H1 (cell line): ENCODE results near the gene TRIM24. TPM values are rescaled to one million over a fixed set of nuclear protein-coding genes. Genes with fewer than 3 reads are reported as not detected.

Experiments
- CTCF ChIA-PET: fragments of 300-600 bp; sonication (Branson Sonifier 250); formaldehyde crosslinking; loops from one replicate; lab custom pipeline; 2021; ENCODE audit not compliant: partially characterized antibody; lab: Charles Lee
- POLR2A ChIA-PET: fragments of 300-600 bp; sonication (Branson Sonifier 250); formaldehyde crosslinking; loops from one replicate; lab custom pipeline; 2021; ENCODE audit warnings: inconsistent platforms; ENCODE audit not compliant: partially characterized antibody; lab: Charles Lee
- DNase-seq, 2 experiments: peaks; one replicate each; pipeline versions ENCODE4 v3.0.0 to v3.0.0-alpha.2; 2010 to 2022; ENCODE audit warnings: low spot score in 2 of 2, low read depth in 1 of 2, mixed read lengths in 1 of 2
- FAIRE-seq: peaks from 2 replicates; lab custom pipeline; 2011; peaks lifted over from hg19 to GRCh38; lab: Jason Lieb, UNC
- H2AFZ ChIP-seq: 2 replicates; pipeline ENCODE4 v1.8.1; 2012; ENCODE audit warnings: low read length, inconsistent platforms
- H2AK5ac ChIP-seq: 2 replicates; pipeline ENCODE4 v1.6.1; 2013; ENCODE audit warnings: low read depth, low read length
- H2BK120ac ChIP-seq: replicated peaks from 2 replicates; pipeline ENCODE3; 2013; ENCODE audit warnings: low read depth, low read length, inconsistent platforms
- H2BK12ac ChIP-seq: 2 replicates; pipeline ENCODE4 v1.6.1; 2013; ENCODE audit warnings: low read depth, low read length
- H2BK15ac ChIP-seq: 2 replicates; pipeline ENCODE4 v1.6.1; 2013; ENCODE audit warnings: low read length
- H2BK20ac ChIP-seq: 2 replicates; pipeline ENCODE4 v1.6.1; 2013; ENCODE audit warnings: low read length
- H2BK5ac ChIP-seq: 2 replicates; pipeline ENCODE4 v1.6.1; 2013; ENCODE audit warnings: low read depth, low read length
- H3K14ac ChIP-seq: 2 replicates; pipeline ENCODE4 v1.6.1; 2013; ENCODE audit warnings: inconsistent platforms; ENCODE audit not compliant: insufficient read length
- H3K18ac ChIP-seq: 2 replicates; pipeline ENCODE4 v1.6.1; 2013; ENCODE audit warnings: low read length; ENCODE audit errors: extremely low read depth
- H3K23ac ChIP-seq: 2 replicates; pipeline ENCODE4 v1.6.1; 2013; ENCODE audit warnings: inconsistent platforms; ENCODE audit not compliant: insufficient read length
- H3K23me2 ChIP-seq: 2 replicates; pipeline ENCODE4 v1.6.1; 2013; ENCODE audit warnings: low read depth, low read length
- H3K27ac ChIP-seq: 2 replicates; pipeline ENCODE4 v1.6.1; 2011; ENCODE audit warnings: low read depth, low read length, inconsistent platforms
- H3K27me3 ChIP-seq, 4 experiments: replicated peaks in 1 of 4; 1 replicate in 1 of 4; 2 replicates in 3 of 4; pipeline versions ENCODE4 v1.6.1 to v1.8.1; 2011 to 2013; ENCODE audit warnings: low read length in 3 of 4, mild to moderate bottlenecking in 3 of 4, inconsistent platforms in 2 of 4, mixed read lengths in 2 of 4, moderate library complexity in 1 of 4; ENCODE audit not compliant: control insufficient read depth in 3 of 4, insufficient read depth in 3 of 4; ENCODE audit errors: extremely low read depth in 1 of 4
- H3K36me3 ChIP-seq, 4 experiments: 2 replicates each; pipeline versions ENCODE4 v1.6.1 to v1.8.1; 2011 to 2013; ENCODE audit warnings: mild to moderate bottlenecking in 4 of 4, low read length in 3 of 4, moderate library complexity in 2 of 4, control low read depth in 1 of 4, inconsistent platforms in 1 of 4; ENCODE audit not compliant: insufficient read depth in 4 of 4, control insufficient read depth in 2 of 4
- H3K4ac ChIP-seq: replicated peaks from 2 replicates; pipeline ENCODE3; 2013; ENCODE audit warnings: low read length, low read depth, mixed read lengths, inconsistent platforms; ENCODE audit not compliant: insufficient read length
- H3K4me1 ChIP-seq, 4 experiments: replicated peaks in 1 of 4; 1 replicate in 1 of 4; 2 replicates in 3 of 4; pipeline versions ENCODE4 v1.6.1 to v1.8.1; 2011 to 2013; ENCODE audit warnings: low read length in 3 of 4, inconsistent platforms in 2 of 4, mixed read lengths in 1 of 4; ENCODE audit not compliant: insufficient read depth in 4 of 4, control insufficient read depth in 3 of 4
- H3K4me2 ChIP-seq, 2 experiments: 2 replicates each; pipeline versions ENCODE4 v1.6.1 to v1.8.1; 2011 to 2013; ENCODE audit warnings: low read depth in 2 of 2, low read length in 2 of 2, control low read depth in 1 of 2, inconsistent platforms in 1 of 2, mild to moderate bottlenecking in 1 of 2; ENCODE audit not compliant: insufficient read depth in 1 of 2
- H3K4me3 ChIP-seq, 4 experiments: fragments of 200-600, 300-600 bp in 1 of 4; sonication (generic), shearing (Covaris generic), sonication (Bioruptor Twin) in 1 of 4; 2 replicates each; pipeline versions ENCODE4 v1.5.1 to v1.8.1; 2011 to 2016; ENCODE audit warnings: low read length in 4 of 4, low read depth in 3 of 4, control low read depth in 2 of 4, inconsistent platforms in 2 of 4, mild to moderate bottlenecking in 2 of 4, mixed read lengths in 1 of 4, moderate library complexity in 1 of 4; ENCODE audit not compliant: insufficient read depth in 2 of 4; ENCODE audit errors: extremely low read depth in 1 of 4
- H3K56ac ChIP-seq: replicated peaks from 2 replicates; pipeline ENCODE3; 2013; ENCODE audit warnings: low read depth, mild to moderate bottlenecking, mixed read lengths, low read length, inconsistent platforms; ENCODE audit not compliant: insufficient read length
- H3K79me1 ChIP-seq: 2 replicates; pipeline ENCODE4 v1.6.1; 2013; ENCODE audit warnings: low read depth, low read length, control low read depth
- H3K79me2 ChIP-seq, 2 experiments: 2 replicates each; pipeline versions ENCODE4 v1.6.1 to v1.8.1; 2012 to 2013; ENCODE audit warnings: low read length in 2 of 2, mild to moderate bottlenecking in 2 of 2, inconsistent platforms in 1 of 2; ENCODE audit not compliant: insufficient read depth in 2 of 2, control insufficient read depth in 1 of 2
- H3K9ac ChIP-seq, 4 experiments: replicated peaks in 1 of 4; 1 replicate in 1 of 4; 2 replicates in 3 of 4; pipeline versions ENCODE4 v1.6.1 to v1.8.1; 2011 to 2013; ENCODE audit warnings: low read depth in 3 of 4, low read length in 3 of 4, control low read depth in 2 of 4, mild to moderate bottlenecking in 2 of 4, moderate library complexity in 2 of 4, inconsistent platforms in 1 of 4; ENCODE audit errors: extremely low read depth in 1 of 4
- H3K9me3 ChIP-seq, 2 experiments: 2 replicates each; pipeline versions ENCODE4 v1.6.1 to v1.8.1; 2012 to 2013; ENCODE audit warnings: mild to moderate bottlenecking in 2 of 2, moderate library complexity in 2 of 2, control low read depth in 1 of 2, inconsistent platforms in 1 of 2, low read depth in 1 of 2, low read length in 1 of 2, mixed read lengths in 1 of 2; ENCODE audit not compliant: insufficient read depth in 2 of 2
- H4K20me1 ChIP-seq, 2 experiments: replicated peaks in 1 of 2; 2 replicates each; pipeline versions ENCODE3 to v1.8.1; 2011 to 2013; ENCODE audit warnings: inconsistent platforms in 2 of 2, low read length in 2 of 2, mild to moderate bottlenecking in 1 of 2; ENCODE audit not compliant: insufficient read depth in 2 of 2, control insufficient read depth in 1 of 2
- H4K5ac ChIP-seq: 2 replicates; pipeline ENCODE4 v1.6.1; 2013; ENCODE audit warnings: low read length, low read depth, mixed read lengths, inconsistent platforms; ENCODE audit not compliant: insufficient read length
- H4K8ac ChIP-seq: 2 replicates; pipeline ENCODE4 v1.8.0; 2013; ENCODE audit warnings: mild to moderate bottlenecking, moderate library complexity, low read length, inconsistent platforms; ENCODE audit not compliant: insufficient read depth; ENCODE audit errors: extremely low read depth
- H4K91ac ChIP-seq: replicated peaks from 2 replicates; pipeline ENCODE3; 2013; ENCODE audit warnings: low read length, mixed read lengths, inconsistent platforms; ENCODE audit not compliant: insufficient read length
- BRCA1 ChIP-seq: IDR thresholded peaks from 2 replicates; pipeline ENCODE4 v1.6.1; 2012; ENCODE audit warnings: low read depth, low read length, improper control_type of control experiment
- CREB1 ChIP-seq: IDR thresholded peaks from 2 replicates; pipeline ENCODE4 v1.6.1; 2012; ENCODE audit warnings: inconsistent platforms
- MAFK ChIP-seq: IDR thresholded peaks from 2 replicates; pipeline ENCODE4 v1.6.1; 2012; ENCODE audit warnings: low read depth, mild to moderate bottlenecking, improper control_type of control experiment, low read length
- MAX ChIP-seq: IDR thresholded peaks from 2 replicates; pipeline ENCODE4 v1.6.1; 2012; ENCODE audit warnings: inconsistent platforms
- RAD21 ChIP-seq, 2 experiments: IDR thresholded peaks in 1 of 2; conservative IDR thresholded peaks in 1 of 2; 2 replicates each; pipeline ENCODE4 v1.6.1; 2011; ENCODE audit warnings: low read depth in 2 of 2, low read length in 2 of 2, improper control_type of control experiment in 1 of 2, inconsistent platforms in 1 of 2, mild to moderate bottlenecking in 1 of 2, moderate library complexity in 1 of 2
- SAP30 ChIP-seq: fragments of 300-600 bp; sonication (generic); IDR thresholded peaks from 2 replicates; pipeline ENCODE4 v1.7.1; 2012; ENCODE audit warnings: low read length, moderate library complexity, mild to moderate bottlenecking, inconsistent platforms; ENCODE audit not compliant: insufficient read depth, insufficient replicate concordance
- WGBS, 2 experiments: shearing (Covaris generic) in 1 of 2; methylation state at CpG; one replicate each; pipeline versions ENCODE4 v1.1.6 to v1.1.7; 2013 to 2015; ENCODE audit warnings: low lambda C conversion rate in 2 of 2, mixed read lengths in 2 of 2, inconsistent platforms in 1 of 2, low coverage in 1 of 2, missing lambda C conversion rate in 1 of 2; ENCODE audit not compliant: insufficient replicate concordance in 2 of 2, insufficient coverage in 1 of 2, insufficient read length in 1 of 2; ENCODE audit errors: extremely low coverage in 1 of 2, missing lambda C conversion rate in 1 of 2; 5-methylcytosine and 5-hydroxymethylcytosine counted together
- polyA plus RNA-seq, 7 experiments: library from polyadenylated mRNA; depleted of rRNA in 3 of 7; stranded (reverse) in 5 of 7; unstranded in 2 of 7; fragments of >200 nt in 5 of 7; fragments of 200-250 nt in 2 of 7; gene quantifications; 1 replicate in 5 of 7; 2 replicates in 1 of 7; 4 replicates in 1 of 7; pipeline versions ENCODE4 v1.2.1 to v1.2.3, GENCODE V29; 2011 to 2013; ENCODE audit warnings: missing spikeins in 2 of 7, mixed read lengths in 2 of 7
- total RNA-seq: library from RNA; stranded (reverse); fragmentation: NEBNext Ultra II Directional; extraction: Animal tissue kit (Norgen Biotek cat#: 25700); gene quantifications from 2 replicates; pipeline ENCODE4 v1.2.1, GENCODE V29; 2021

TRIM24 gene
- total and polyA plus RNA-seq, 2 of the 8 experiments (the other 6 are each of a cell fraction or from before 2014, with no cell fraction given) = 67.6 to 149 TPM

GRCh38 chr7:138632384-138632783, 172.3 kb downstream of the TRIM24 start:
- TF ChIP-seq CREB1 = no peak
- no peak for TF ChIP-seq RAD21 (IDR thresholded peaks at IDR 0.05 in 1 of 2, conservative IDR thresholded peaks at IDR 0.05 in 1 of 2; ENCODE audit: low read depth in 2 of 2, low read length in 2 of 2)
- TF ChIP-seq SAP30 = no peak
- TF ChIP-seq MAFK = no peak
- no peak for TF ChIP-seq MAX
- no peak for TF ChIP-seq BRCA1
- POLR2A ChIA-PET = no interaction called here
- Histone ChIP-seq H2BK5ac (no peak overlapping the region), H3K27me3 (no peaks in the 10 kb centered on the region), H3K23me2 (no peaks in the 10 kb centered on the region), H4K20me1 (no peaks in the 10 kb centered on the region), H2BK15ac (no peak overlapping the region), H4K91ac (no peak overlapping the region), H2AK5ac (no peak overlapping the region), H3K79me1 (no peaks in the 10 kb centered on the region), H3K14ac (no peak overlapping the region), H3K4ac (no peak overlapping the region), H4K5ac (no peak overlapping the region), H3K23ac (no peak overlapping the region), H2BK12ac (no peak overlapping the region), H3K4me3 (no peak overlapping the region), H2AFZ (no peak overlapping the region), H2BK20ac (no peak overlapping the region), H3K9ac (no peak overlapping the region), H3K27ac (no peak overlapping the region), H3K4me2 (no peak overlapping the region), H2BK120ac (no peak overlapping the region), H3K79me2 (no peaks in the 10 kb centered on the region), H3K36me3 (no peaks in the 10 kb centered on the region), H3K56ac (no peak overlapping the region), H4K8ac (no peak overlapping the region), H3K18ac (no peak overlapping the region), H3K4me1 (no peaks in the 10 kb centered on the region; a peak in 1 of 7 replicates), H3K9me3 (no peaks in the 10 kb centered on the region)
- FAIRE-seq = no peak
- CTCF ChIA-PET = interaction anchor here (0.8 to 1.0 kb wide), 2 partner anchors 11 to 41 kb away, joined by 3 to 4 read pairs; no protein-coding TSS in a partner anchor
- no peak for DNase-seq
- WGBS, 2 experiments = 100% methylated on average over 1 of the region's 2 CpGs; no CpG with 5 or more reads in 1 of the 2 experiments
